Measurements from ENCODE around the gene PLPPR5.

DNA sequence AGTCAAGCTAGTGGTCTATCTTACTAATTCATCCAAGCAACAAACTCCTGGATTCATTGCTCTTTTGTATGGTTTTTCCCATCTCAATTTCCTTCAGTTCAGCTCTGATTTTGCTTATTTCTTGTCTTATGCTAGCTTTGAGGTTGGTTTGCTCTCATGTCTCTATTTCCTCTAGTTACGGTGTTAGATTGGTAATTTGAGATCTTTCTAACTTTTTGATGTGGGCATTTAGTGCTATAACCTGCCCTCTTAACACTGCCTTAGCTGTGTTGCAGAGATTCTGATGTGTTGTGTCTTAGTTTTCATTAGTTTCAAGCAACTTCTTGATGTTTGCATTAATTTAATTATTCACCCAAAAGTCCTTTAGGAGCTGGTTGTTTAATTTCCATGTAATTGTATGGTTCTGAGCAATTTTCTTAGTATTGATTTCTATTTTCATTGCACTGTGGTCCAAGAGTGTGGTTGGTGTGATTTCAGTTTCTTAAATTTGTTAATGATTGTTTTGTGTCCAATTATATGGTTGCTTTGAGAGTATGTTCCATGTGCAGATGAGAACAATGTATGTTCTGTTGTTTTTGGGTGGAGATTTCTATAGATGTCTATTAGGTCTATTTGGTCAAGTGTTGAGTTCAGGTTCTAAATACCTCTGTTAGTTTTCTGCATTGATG lies 154.6 kb downstream of the PLPPR5 start:
- TF ChIP-seq, protein P1, sequence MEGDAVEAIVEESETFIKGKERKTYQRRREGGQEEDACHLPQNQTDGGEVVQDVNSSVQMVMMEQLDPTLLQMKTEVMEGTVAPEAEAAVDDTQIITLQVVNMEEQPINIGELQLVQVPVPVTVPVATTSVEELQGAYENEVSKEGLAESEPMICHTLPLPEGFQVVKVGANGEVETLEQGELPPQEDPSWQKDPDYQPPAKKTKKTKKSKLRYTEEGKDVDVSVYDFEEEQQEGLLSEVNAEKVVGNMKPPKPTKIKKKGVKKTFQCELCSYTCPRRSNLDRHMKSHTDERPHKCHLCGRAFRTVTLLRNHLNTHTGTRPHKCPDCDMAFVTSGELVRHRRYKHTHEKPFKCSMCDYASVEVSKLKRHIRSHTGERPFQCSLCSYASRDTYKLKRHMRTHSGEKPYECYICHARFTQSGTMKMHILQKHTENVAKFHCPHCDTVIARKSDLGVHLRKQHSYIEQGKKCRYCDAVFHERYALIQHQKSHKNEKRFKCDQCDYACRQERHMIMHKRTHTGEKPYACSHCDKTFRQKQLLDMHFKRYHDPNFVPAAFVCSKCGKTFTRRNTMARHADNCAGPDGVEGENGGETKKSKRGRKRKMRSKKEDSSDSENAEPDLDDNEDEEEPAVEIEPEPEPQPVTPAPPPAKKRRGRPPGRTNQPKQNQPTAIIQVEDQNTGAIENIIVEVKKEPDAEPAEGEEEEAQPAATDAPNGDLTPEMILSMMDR (IDR thresholded peaks at IDR 0.05; ENCODE audit: poor library complexity) = no peak
- TF ChIP-seq EZH2phosphoT487 (IDR thresholded peaks at IDR 0.05; ENCODE audit: low read depth, severe bottlenecking, unreplicated experiment) (no peak), EZH2 (IDR thresholded peaks at IDR 0.05; ENCODE audit: borderline replicate concordance) (no peak)
